SK-N-SH (cell line): ENCODE results near the gene FAM217A. TPM values are rescaled to one million over a fixed set of nuclear protein-coding genes. Genes with fewer than 3 reads are reported as not detected.
A peak's percentile ranks its signal among the peaks of the same experiment; 100 is the strongest.

Source experiments
- CTCF ChIA-PET: fragments of 300-600, 350-600 bp; formaldehyde crosslinking; extraction: SDS; loops from one replicate; lab custom pipeline; 2021; lab: Yijun Ruan, JAX
- POLR2A ChIA-PET: fragments of 350-600 bp; sonication (Branson Sonifier 250); formaldehyde crosslinking; extraction: SDS; loops from one replicate; lab custom pipeline; 2020; ENCODE audit warnings: antibody characterized with exemption, inconsistent platforms; lab: Yijun Ruan, JAX
- DNase-seq: peaks from one replicate; pipeline ENCODE4 v3.0.0; 2012
- H2AFZ ChIP-seq: fragments of 200-600 bp; sonication (generic); 2 replicates; pipeline ENCODE4 v1.8.1; 2016; ENCODE audit warnings: antibody characterized with exemption, mild to moderate bottlenecking, low read depth
- H3F3A ChIP-seq: fragments of 200-600 bp; sonication (generic); replicated peaks from 2 replicates; pipeline ENCODE3; 2016; ENCODE audit warnings: antibody characterized with exemption, mild to moderate bottlenecking; ENCODE audit not compliant: insufficient read depth
- H3K27ac ChIP-seq, 2 experiments: fragments of 200-500 bp in 1 of 2; fragments of 200-600 bp in 1 of 2; sonication (Bioruptor generic) in 1 of 2; sonication (generic), shearing (Covaris generic) in 1 of 2; 2 replicates each; pipeline versions ENCODE4 v1.5.1 to v1.6.1; 2014 to 2016; ENCODE audit warnings: low read depth in 2 of 2, inconsistent platforms in 1 of 2, low read length in 1 of 2, mild to moderate bottlenecking in 1 of 2, mixed read lengths in 1 of 2
- H3K27me3 ChIP-seq: fragments of 200-600 bp; sonication (generic), shearing (Covaris generic); 2 replicates; pipeline ENCODE4 v1.6.1; 2016; ENCODE audit warnings: mixed run types; ENCODE audit not compliant: insufficient read depth
- H3K36me3 ChIP-seq, 2 experiments: fragments of 200-500 bp in 1 of 2; fragments of 200-600 bp in 1 of 2; sonication (Bioruptor generic) in 1 of 2; sonication (generic) in 1 of 2; replicated peaks in 1 of 2; 2 replicates each; pipeline versions ENCODE3 to v1.5.1; 2014 to 2016; ENCODE audit warnings: low read length in 1 of 2, mild to moderate bottlenecking in 1 of 2; ENCODE audit not compliant: insufficient read depth in 2 of 2, control insufficient read depth in 1 of 2
- H3K4me1 ChIP-seq, 2 experiments: fragments of 200-500 bp in 1 of 2; fragments of 200-600 bp in 1 of 2; sonication (Bioruptor generic) in 1 of 2; sonication (generic), shearing (Covaris generic) in 1 of 2; 2 replicates each; pipeline versions ENCODE4 v1.5.1 to v1.6.1; 2014 to 2016; ENCODE audit warnings: low read depth in 1 of 2, low read length in 1 of 2, mixed run types in 1 of 2; ENCODE audit not compliant: insufficient read depth in 2 of 2, control insufficient read depth in 1 of 2
- H3K4me2 ChIP-seq: fragments of 200-600 bp; sonication (generic), shearing (Covaris generic); 2 replicates; pipeline ENCODE4 v1.6.1; 2017; ENCODE audit warnings: mixed run types
- H3K4me3 ChIP-seq, 2 experiments: fragments of 200-500 bp in 1 of 2; fragments of 200-600 bp in 1 of 2; sonication (Bioruptor generic) in 1 of 2; sonication (generic), shearing (Covaris generic) in 1 of 2; 2 replicates each; pipeline versions ENCODE4 v1.5.1 to v1.8.1; 2014 to 2016; ENCODE audit warnings: low read depth in 2 of 2, inconsistent platforms in 1 of 2, low read length in 1 of 2, mild to moderate bottlenecking in 1 of 2, mixed read lengths in 1 of 2, moderate library complexity in 1 of 2
- H3K79me2 ChIP-seq: fragments of 200-600 bp; sonication (generic); 2 replicates; pipeline ENCODE4 v1.8.1; 2017; ENCODE audit warnings: mild to moderate bottlenecking; ENCODE audit not compliant: insufficient read depth
- H3K9ac ChIP-seq: fragments of 200-600 bp; sonication (generic); 2 replicates; pipeline ENCODE4 v1.6.1; 2017; ENCODE audit warnings: mixed run types
- H3K9me2 ChIP-seq: fragments of 200-600 bp; sonication (generic); 2 replicates; pipeline ENCODE4 v1.6.1; 2017; ENCODE audit warnings: mixed run types
- H3K9me3 ChIP-seq: fragments of 200-600 bp; sonication (generic); 2 replicates; pipeline ENCODE4 v1.6.1; 2017; ENCODE audit warnings: mixed run types, mild to moderate bottlenecking, moderate library complexity
- H4K20me1 ChIP-seq: fragments of 200-600 bp; sonication (generic); 2 replicates; pipeline ENCODE4 v1.6.1; 2017; ENCODE audit warnings: mild to moderate bottlenecking, mixed run types; ENCODE audit not compliant: insufficient read depth
- ELF1 ChIP-seq: IDR thresholded peaks from 2 replicates; pipeline ENCODE4 v1.4.0; 2012
- FOSL2 ChIP-seq: IDR thresholded peaks from 2 replicates; pipeline ENCODE4 v1.4.0; 2012; ENCODE audit warnings: low read depth, mild to moderate bottlenecking, moderate library complexity, borderline replicate concordance
- FOXJ3 ChIP-seq: sonication (generic); formaldehyde crosslinking; IDR thresholded peaks from 2 replicates; pipeline ENCODE4 v1.5.1; 2020; ENCODE audit warnings: mild to moderate bottlenecking, missing genetic modification reagents
- MXI1 ChIP-seq: IDR thresholded peaks from 2 replicates; pipeline ENCODE4 v1.6.1; 2012; ENCODE audit warnings: mild to moderate bottlenecking, low read depth, low read length, improper control_type of control experiment
- NFIC ChIP-seq: IDR thresholded peaks from 2 replicates; pipeline ENCODE4 v1.4.0; 2012; ENCODE audit warnings: borderline replicate concordance
- TAF1 ChIP-seq: IDR thresholded peaks from 2 replicates; pipeline ENCODE4 v1.6.1; 2012; ENCODE audit warnings: low read depth, mild to moderate bottlenecking, low read length, moderate library complexity, borderline replicate concordance
- TEAD4 ChIP-seq: IDR thresholded peaks from 2 replicates; pipeline ENCODE4 v1.4.0; 2012; ENCODE audit warnings: mild to moderate bottlenecking, borderline replicate concordance; ENCODE audit not compliant: insufficient read depth
- ZBTB33 ChIP-seq: IDR thresholded peaks from 2 replicates; pipeline ENCODE4 v1.4.0; 2012; ENCODE audit warnings: low read depth, borderline replicate concordance
- WGBS: methylation state at CpG from one replicate; pipeline ENCODE4 v1.1.6; 2017; ENCODE audit warnings: low lambda C conversion rate; 5-methylcytosine and 5-hydroxymethylcytosine counted together
- polyA plus RNA-seq, 3 experiments: library from polyadenylated mRNA; depleted of rRNA; stranded (reverse); fragments of >200 nt; gene quantifications; 2 replicates each; pipeline ENCODE4 v1.2.3, GENCODE V29; 2012

Gene FAM217A
- polyA plus RNA-seq, 1 of the 3 experiments (the other 2 are of a cell fraction), result not detected

DNA sequence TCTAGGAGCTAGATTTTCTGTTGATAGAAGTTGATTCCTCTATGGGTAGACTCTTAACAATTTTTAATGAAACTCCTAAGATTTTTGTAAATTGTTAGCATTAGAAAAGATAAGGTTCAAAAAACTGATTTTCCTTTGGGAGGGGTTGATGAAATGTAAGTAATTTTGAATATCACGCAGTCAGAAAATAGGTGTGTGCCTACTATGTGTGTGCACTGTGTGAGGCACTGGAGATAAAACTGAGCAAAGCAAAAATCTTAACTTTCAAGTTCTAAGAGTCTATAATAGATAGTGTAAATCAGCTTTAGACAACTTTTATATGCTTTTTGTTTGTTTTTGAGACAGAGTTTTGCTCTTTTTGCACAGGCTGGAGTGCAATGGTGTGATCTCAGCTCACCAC lies 53.3 kb downstream of the FAM217A start:
- Histone ChIP-seq H3K27me3 (no peaks in the 10 kb centered on the region), H3K27ac (no peak overlapping the region), H4K20me1 (peaks cover 85% of the 10 kb centered on the region), H3K9ac (no peak overlapping the region), H3F3A (peaks cover 14% of the 10 kb centered on the region), H3K4me3 (no peak overlapping the region), H3K9me3 (no peaks in the 10 kb centered on the region), H3K79me2 (peaks cover 97% of the 10 kb centered on the region), H2AFZ (no peak overlapping the region), H3K4me1 (peaks cover 7% of the 10 kb centered on the region in 2 experiments; a peak in 1 of 4 replicates), H3K36me3 (peaks cover 5 to 40% of the 10 kb centered on the region in 2 experiments), H3K4me2 (no peak overlapping the region; the same call in 1 of the 2 replicates), H3K9me2 (no peaks in the 10 kb centered on the region)
- TF ChIP-seq TEAD4, result no peak
- DNase-seq, result no peak
- POLR2A ChIA-PET, result no interaction called here
- CTCF ChIA-PET, result interaction anchor here (2.4 kb wide), 1 partner anchor 130 kb away, joined by 6 read pairs; no protein-coding TSS in a partner anchor
- 100% methylated on average over 1 of the region's 1 CpG for WGBS

- H3F3A ChIP-seq, result peaks cover 21% of the 10 kb centered on the region
- POLR2A ChIA-PET, result no interaction called here
- peaks cover 11 to 13% of the 10 kb centered on the region in 2 experiments; a peak in 2 of 4 replicates for H3K4me1 ChIP-seq
- TF ChIP-seq ZBTB33 (no peak), FOXJ3 (CRISPR knock-in tag) (no peak), NFIC (no peak), ELF1 (no peak), TAF1 (no peak), FOSL2 (no peak), MXI1 (no peak)
- TF ChIP-seq, all 33 proteins: peak for 0
- Histone ChIP-seq H3K4me3 (peak overlapping the region; percentile 75 to 95; a peak in 2 of 4 replicates), H3K9me2 (no peaks in the 10 kb centered on the region), H3K9me3 (no peaks in the 10 kb centered on the region), H3K27ac (peak overlapping the region in 1 of 2 experiments; percentile 94; a peak in 1 of 4 replicates), H3K79me2 (peaks cover 82% of the 10 kb centered on the region), H3K36me3 (peaks cover 4 to 29% of the 10 kb centered on the region in 2 experiments), H2AFZ (no peak overlapping the region), H3K9ac (peak overlapping the region; percentile 96; the same call in 1 of the 2 replicates), H4K20me1 (peaks cover 63% of the 10 kb centered on the region), H3K4me2 (peak overlapping the region; percentile 89), H3K27me3 (no peaks in the 10 kb centered on the region)
- CTCF ChIA-PET, result interaction anchor here (1.6 to 3.6 kb wide), 2 partner anchors 91 to 174 kb away, joined by 3 to 13 read pairs; partner anchors contain the start of gene FAM50B
- DNase-seq, result no peak
- 32% methylated on average over 1 of the region's 1 CpG for WGBS
Measured at GRCh38 chr6:4023240-4023639, 55.7 kb downstream of the FAM217A start.
